MM.1S (cell line): ENCODE results near the gene GADD45GIP1.

ENCODE experiments used
- EZH2 ChIP-seq: fragments of 300-600 bp; sonication (generic); optimal IDR thresholded peaks from 2 replicates; pipeline ENCODE3; 2017; ENCODE audit warnings: low read depth, mild to moderate bottlenecking, antibody characterized with exemption, low read length, mixed read lengths
- TF ChIP-seq, protein P1 (sequence below): fragments of 300-600 bp; sonication (generic); IDR thresholded peaks from 2 replicates; pipeline ENCODE4 v1.5.1; 2016; ENCODE audit warnings: antibody characterized with exemption, low read length, mixed read lengths

- TF ChIP-seq, protein P1, sequence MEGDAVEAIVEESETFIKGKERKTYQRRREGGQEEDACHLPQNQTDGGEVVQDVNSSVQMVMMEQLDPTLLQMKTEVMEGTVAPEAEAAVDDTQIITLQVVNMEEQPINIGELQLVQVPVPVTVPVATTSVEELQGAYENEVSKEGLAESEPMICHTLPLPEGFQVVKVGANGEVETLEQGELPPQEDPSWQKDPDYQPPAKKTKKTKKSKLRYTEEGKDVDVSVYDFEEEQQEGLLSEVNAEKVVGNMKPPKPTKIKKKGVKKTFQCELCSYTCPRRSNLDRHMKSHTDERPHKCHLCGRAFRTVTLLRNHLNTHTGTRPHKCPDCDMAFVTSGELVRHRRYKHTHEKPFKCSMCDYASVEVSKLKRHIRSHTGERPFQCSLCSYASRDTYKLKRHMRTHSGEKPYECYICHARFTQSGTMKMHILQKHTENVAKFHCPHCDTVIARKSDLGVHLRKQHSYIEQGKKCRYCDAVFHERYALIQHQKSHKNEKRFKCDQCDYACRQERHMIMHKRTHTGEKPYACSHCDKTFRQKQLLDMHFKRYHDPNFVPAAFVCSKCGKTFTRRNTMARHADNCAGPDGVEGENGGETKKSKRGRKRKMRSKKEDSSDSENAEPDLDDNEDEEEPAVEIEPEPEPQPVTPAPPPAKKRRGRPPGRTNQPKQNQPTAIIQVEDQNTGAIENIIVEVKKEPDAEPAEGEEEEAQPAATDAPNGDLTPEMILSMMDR = no peak
- TF ChIP-seq EZH2 = no peak
Observed at GRCh38 chr19:12987190-12987589, 30.2 kb upstream of the GADD45GIP1 start.
